GM10266 (cell line): Measurements from ENCODE around the gene PRKAG2.

Experiments used
- DNase-seq: peaks from one replicate; pipeline ENCODE4 v3.0.0; 2012; ENCODE audit errors: extremely low spot score
- TF ChIP-seq, protein P1 (sequence below): IDR thresholded peaks from 2 replicates; pipeline ENCODE4 v1.5.1; 2012; ENCODE audit warnings: mild to moderate bottlenecking, low read depth; ENCODE audit not compliant: control insufficient read depth, insufficient read depth; ENCODE audit errors: missing control alignments

The PRKAG2 gene

DNA sequence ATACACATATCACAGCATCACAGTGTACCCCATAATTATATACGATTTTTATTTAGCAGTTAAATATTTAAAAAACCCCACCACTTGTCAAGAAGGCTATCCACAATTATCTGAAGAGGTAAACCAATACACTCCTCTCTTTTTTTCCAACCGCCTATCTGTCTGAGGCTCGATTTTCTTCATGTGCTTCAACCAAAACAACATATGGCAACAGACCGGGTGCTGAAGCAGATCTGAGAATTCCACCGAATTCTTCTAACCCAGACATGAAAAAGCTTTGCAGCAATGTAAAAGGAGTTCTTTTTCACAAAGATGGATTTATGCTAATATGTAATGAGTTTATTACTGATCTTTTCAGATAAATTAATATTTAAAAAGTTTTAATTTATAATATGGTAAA is 224.8 kb downstream of the PRKAG2 start:
- no peak for DNase-seq
- TF ChIP-seq, protein P1, sequence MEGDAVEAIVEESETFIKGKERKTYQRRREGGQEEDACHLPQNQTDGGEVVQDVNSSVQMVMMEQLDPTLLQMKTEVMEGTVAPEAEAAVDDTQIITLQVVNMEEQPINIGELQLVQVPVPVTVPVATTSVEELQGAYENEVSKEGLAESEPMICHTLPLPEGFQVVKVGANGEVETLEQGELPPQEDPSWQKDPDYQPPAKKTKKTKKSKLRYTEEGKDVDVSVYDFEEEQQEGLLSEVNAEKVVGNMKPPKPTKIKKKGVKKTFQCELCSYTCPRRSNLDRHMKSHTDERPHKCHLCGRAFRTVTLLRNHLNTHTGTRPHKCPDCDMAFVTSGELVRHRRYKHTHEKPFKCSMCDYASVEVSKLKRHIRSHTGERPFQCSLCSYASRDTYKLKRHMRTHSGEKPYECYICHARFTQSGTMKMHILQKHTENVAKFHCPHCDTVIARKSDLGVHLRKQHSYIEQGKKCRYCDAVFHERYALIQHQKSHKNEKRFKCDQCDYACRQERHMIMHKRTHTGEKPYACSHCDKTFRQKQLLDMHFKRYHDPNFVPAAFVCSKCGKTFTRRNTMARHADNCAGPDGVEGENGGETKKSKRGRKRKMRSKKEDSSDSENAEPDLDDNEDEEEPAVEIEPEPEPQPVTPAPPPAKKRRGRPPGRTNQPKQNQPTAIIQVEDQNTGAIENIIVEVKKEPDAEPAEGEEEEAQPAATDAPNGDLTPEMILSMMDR = no peak

DNA sequence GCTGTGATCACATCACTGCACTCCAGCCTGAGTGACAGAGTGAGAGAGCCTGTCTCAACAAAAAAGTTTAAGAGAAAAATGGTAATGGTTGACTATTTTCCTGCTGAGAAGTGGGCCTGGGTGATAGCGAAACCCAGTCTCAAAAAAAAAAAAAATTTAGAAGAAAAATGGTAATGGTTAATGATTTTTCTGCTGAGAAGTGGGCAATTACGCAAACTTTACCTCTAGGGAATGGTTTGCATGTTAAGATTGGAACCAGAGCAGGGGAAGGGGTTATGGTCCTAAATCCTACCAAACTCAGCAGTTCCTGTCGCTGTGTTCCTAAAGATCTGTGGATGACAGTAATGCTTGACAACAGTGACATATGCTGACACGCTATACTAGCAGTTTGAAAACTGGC is 226.8 kb downstream of the PRKAG2 start:
- no peak for DNase-seq
- TF ChIP-seq, protein P1 = no peak

DNA sequence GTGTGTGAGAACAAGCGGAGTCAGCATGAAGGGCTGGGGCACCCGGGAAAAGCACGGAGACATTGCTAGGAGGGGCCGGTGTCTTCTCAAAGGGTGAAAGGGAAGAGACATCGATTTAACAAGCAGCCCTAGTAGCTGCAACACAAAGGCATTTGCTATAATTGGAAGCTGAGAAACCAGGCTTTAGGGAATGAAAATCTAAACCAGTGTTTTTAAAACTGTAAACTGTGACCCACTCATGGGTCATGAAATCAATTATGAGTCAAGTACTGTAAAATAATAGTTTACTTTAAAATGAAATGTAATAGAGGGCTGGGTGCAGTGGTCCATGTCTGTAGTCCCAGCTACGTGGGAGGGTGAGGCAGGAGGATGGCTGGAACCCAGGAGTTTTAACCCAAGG is 228.5 kb downstream of the PRKAG2 start:
- no peak for DNase-seq
- TF ChIP-seq, protein P1 = no peak

DNA sequence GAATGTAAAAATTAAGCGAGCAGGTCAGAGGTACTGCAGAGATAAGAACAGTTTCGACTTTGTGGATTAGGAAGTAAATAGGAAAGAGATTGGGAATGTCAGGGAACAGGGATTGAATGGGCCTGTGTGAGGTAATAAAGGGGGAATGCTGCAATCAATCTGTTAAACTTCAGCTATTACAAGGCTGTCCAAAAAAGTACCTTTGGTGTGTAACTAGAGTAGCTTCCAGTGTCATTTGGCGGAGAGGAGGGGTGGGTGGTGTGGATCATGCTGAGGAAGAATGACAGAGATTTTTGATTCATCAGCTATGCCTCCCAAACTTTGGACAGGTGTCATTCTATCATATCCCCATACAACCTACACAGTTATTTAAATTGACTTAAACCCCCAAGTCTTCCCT is 229.0 kb downstream of the PRKAG2 start:
- TF ChIP-seq, protein P1 = no peak
- no peak for DNase-seq

DNA sequence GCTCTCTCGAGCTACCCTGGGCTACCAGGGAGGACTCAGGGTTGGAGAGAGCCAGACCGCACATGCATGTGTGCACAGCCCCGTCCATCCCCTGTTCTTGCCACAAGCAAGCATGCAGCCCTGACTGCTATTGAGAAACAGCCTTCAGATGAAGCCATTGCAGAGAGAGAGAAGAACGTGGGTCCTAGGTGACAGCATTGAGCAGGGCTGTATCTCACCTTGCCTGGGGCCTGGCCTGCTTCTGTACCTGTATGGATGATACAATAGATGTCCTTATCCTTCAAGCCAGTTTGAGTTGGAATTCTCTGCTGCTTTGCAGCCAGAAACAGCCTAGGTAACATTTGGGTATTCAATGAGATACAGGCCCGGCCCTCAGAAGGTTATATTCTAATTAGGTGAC is 229.9 kb downstream of the PRKAG2 start:
- TF ChIP-seq, protein P1 = no peak
- DNase-seq = no peak

DNA sequence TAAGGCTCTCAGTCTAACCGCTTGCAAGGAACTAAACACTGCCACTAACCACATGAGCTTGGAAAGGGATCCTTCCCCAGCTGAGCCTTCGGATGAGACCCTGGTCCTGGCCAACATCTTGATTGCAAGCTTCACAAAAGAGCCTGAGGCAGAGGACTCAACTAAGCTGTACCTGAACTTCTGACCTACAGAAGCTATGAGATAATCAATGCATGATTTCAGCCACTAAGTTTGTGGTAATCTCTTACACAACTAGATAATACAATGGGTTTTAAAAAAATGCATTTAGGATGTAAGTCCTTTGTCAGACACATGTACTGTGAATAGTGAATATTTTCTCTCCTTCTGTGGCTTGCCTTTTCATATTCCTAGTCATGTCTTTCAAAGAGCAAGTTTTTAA is 231.6 kb downstream of the PRKAG2 start:
- TF ChIP-seq, protein P1 = no peak
- no peak for DNase-seq

DNA sequence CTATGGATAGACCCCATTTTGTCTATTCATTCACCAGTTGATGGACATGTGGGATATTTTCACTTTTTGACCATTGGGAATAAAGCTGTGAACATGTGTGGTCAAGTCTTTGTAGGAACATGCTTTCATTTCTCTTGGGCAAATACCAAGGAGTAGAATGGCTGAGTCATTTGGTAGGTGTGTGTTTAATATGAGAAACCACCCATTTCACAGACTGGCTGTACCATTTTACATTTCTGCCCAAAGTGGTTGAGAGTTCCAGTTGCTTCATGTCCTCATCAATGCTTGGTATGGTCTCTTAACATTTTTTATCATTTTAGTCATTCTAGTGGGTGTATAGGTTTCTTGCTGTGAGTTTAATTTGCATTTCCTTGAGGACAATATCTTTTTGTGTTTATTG is 232.4 kb downstream of the PRKAG2 start:
- no peak for DNase-seq
- TF ChIP-seq, protein P1 = no peak

DNA sequence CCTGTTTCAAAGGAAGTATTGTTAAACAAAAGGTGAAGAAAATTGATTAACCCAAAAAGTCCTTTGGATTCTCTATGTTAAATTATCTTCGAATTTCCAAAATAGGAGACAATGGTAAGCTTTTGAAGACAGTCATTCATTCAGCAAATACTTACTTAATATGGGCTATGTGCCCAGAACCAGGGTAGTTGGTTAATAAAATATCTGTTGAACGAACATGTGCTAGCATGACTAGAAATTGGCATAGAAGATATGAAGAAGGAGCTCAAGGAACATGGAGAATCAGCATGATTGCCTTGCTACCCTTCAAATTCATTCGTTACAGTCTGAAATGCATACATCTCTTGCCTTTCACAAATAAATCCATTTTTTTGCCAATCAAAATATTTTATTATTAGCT is 234.2 kb downstream of the PRKAG2 start:
- DNase-seq = no peak
- TF ChIP-seq, protein P1 = no peak
